GM12873 (cell line): ENCODE data around the gene PLD5.

Experiments used
- TF ChIP-seq, protein P1 (sequence below): IDR thresholded peaks from 2 replicates; pipeline ENCODE4 v1.5.1; 2012; ENCODE audit warnings: low read depth, mild to moderate bottlenecking, moderate library complexity, low read length, control low read depth; ENCODE audit not compliant: insufficient read depth; ENCODE audit errors: missing control alignments

PLD5 gene

DNA sequence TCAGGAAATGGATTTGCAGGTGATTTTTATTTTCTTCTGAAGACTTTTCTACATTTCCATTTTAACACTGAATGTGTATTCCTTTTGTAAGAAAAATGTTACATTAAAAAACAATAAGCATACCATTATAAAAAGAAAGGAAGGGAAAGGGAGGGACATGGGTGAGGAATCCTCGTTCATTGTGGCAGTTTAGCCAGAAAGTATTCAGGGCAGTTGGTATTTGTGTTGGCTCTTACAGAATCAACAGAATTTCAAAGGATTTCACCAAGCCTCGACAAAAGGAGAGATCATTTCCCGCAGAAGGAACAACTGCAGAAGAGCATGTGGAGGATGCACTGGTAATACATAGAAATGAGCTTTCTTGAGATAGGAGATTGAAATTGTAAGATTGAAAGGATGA lies 35.0 kb downstream of the PLD5 start:
- TF ChIP-seq, protein P1, sequence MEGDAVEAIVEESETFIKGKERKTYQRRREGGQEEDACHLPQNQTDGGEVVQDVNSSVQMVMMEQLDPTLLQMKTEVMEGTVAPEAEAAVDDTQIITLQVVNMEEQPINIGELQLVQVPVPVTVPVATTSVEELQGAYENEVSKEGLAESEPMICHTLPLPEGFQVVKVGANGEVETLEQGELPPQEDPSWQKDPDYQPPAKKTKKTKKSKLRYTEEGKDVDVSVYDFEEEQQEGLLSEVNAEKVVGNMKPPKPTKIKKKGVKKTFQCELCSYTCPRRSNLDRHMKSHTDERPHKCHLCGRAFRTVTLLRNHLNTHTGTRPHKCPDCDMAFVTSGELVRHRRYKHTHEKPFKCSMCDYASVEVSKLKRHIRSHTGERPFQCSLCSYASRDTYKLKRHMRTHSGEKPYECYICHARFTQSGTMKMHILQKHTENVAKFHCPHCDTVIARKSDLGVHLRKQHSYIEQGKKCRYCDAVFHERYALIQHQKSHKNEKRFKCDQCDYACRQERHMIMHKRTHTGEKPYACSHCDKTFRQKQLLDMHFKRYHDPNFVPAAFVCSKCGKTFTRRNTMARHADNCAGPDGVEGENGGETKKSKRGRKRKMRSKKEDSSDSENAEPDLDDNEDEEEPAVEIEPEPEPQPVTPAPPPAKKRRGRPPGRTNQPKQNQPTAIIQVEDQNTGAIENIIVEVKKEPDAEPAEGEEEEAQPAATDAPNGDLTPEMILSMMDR, result no peak

DNA sequence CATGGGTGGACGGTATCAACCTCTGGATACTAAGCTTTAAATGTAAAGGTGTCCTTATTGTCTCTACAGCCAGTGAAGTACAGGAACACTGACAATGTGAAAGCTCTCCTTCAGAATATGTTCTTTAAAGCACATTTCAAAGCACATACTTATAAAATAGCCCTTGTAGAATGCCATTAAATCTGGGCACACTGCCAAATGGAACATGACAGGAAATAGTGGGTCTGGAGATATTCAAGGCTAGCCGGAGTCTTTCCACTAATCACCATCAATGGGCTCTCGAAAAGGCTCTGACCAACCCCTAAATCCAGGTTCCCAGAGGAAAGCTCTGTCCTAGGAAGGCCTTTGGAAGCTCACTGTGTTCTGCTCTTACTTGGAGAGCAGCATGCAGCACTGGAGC lies 46.6 kb downstream of the PLD5 start:
- TF ChIP-seq, protein P1, result no peak

DNA sequence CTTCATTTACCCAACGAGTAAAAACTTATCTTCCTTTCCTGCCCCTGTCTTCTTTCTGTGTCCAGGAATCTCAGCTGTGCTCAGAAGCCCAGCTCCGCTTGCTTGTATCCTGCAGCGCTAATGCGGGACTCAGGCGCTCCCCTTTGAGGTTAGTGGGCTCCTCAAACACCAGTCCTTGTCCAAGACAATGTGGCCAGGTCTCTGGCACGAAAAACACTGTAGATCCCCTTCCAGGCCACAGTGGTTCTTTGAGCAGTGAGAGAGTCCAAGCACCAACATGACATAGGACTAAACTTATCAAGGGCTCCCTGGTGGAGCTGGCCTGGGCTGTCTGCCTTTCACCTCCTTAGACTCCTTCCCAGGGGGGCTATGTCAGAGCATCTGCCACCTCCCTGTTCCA lies 53.7 kb downstream of the PLD5 start:
- TF ChIP-seq, protein P1, result no peak

DNA sequence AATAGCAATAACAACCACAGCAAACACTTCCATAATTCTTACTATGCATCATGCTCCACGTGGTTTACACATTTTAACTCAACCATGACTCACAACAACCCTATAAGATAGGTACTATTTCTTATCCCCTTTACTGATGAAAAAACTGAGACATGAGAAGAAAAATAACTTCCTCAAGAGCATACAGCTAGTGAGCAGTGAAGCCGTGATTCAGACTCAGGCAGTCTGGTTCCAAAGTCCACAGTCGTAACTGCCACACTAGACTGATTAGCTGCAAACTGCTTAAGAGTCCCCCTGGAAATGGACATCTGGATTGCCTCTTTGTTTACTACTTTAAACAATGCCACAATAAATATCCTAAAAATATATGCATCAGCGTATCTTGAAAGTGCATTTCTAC lies 55.7 kb downstream of the PLD5 start:
- TF ChIP-seq, protein P1, result no peak

DNA sequence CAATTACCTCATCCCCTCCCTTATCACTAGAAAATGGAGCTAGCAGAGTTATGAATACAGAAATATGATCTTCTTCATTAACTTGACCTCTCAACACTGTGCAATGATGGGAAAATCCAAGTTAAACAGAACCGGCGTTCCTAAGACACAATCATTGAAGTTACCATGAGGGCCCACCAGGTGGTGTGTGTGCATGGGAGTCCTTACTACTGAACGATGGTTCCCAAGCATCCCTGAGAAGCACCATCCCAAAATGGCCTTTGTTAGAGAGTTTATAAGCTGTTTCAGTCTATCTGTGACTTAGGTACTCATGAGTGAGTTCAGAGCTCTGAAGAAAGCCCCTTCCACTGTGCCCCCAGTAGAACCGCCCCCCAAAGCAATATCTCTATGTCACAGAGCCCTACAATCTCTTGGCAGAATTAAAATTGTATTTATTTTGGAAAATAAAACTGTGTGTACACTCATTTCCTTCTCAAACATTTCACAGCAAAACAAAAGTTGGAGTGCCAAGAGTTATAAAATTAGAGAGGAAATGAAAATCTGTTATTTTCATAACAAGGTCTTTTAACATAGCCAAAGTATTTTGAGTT lies 56.8 kb downstream of the PLD5 start:
- TF ChIP-seq, protein P1, result peak; percentile 77

DNA sequence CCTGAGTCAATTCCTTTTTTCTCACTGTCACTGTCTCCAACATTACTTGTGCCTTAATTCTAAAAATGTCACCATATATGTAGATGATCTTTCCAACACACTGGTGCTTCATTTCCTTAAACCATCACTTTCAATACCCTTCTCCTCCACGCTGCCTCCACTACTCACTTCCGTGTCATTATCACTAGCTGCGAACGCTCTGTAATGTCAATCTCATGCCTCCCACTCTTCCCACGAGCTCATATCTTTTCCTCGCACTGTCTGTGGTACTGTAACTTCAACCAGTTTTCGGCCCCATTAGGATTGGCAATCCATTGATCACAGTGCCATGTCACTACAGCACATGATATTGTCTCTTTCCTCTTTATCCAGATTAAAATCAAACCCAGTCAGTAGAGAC lies 61.6 kb downstream of the PLD5 start:
- TF ChIP-seq, protein P1, result no peak

DNA sequence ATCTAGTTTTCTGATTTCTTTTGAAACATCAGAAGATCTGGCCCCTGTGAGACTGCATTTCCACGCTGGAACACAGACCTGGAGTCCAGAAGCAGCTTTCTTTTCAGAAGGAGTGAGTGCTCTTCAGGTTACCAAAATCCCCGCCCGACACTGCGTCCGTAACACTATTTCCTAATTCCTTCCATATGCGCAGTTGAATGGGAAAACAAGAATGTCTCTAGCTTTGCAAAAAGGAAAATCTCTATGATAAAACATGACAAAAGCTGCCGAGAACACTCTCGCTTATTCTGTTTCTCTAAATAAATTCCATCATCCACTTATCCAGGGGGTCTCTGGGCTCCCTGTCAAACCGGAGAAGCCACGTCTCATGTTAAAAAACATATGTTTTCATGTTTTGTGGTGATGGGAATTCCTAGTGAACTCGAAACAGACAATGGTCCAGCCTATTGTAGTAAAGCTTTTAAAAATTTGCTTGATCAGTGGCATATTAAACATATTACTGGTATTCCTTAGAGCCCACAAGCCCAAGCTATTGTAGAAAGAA lies 67.7 kb downstream of the PLD5 start:
- TF ChIP-seq, protein P1, result no peak

DNA sequence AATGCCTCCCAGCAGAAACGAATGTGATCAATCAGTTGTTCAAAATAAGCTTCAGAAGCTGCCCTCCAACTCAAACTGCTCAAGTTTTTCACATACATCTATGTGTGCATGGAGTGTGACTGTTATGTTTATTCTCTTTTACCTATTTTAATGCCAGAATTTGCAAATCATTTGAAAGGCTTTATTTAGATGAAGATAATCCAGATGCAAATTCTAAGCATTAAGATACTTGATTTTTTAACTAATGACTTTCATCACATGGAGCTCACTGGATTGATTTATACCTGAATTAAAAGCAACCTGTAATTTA lies 69.5 kb downstream of the PLD5 start:
- TF ChIP-seq, protein P1, result no peak
